ENCODE results near the gene C2CD2. TPM values are rescaled to one million over a fixed set of nuclear protein-coding genes. Genes with fewer than 3 reads are reported as not detected.
A peak's percentile ranks its signal among the peaks of the same experiment; 100 is the strongest.

The C2CD2 gene
- total and polyA plus RNA-seq, 5 donors from 2014 or later, result 1.7 to 15.3 (median 2.1) TPM

- Histone ChIP-seq H3K4me3 (ENCODE audit: low read depth, low read length) (no peak overlapping the region), H3K9me3 (ENCODE audit: control insufficient read depth in 2 of 2, low read length in 2 of 2) (no peaks in the 10 kb centered on the region), H3K27ac (ENCODE audit: insufficient read depth, low read length, poor library complexity, severe bottlenecking) (no peak overlapping the region), H3K4me1 (ENCODE audit: control insufficient read depth, insufficient read depth, low read length, poor library complexity, severe bottlenecking) (no peaks in the 10 kb centered on the region), H3K27me3 (ENCODE audit: control insufficient read depth, insufficient read depth, low read length) (no peaks in the 10 kb centered on the region), H3K36me3 (ENCODE audit: control insufficient read depth, insufficient read depth, low read length) (peaks cover 12% of the 10 kb centered on the region)
- DNase-seq, result no peak
- peaks cover 0 to 1% (median 0%) of the 10 kb centered on the region in 7 donors for H3K9me3 Mint-ChIP-seq
- no peak for ATAC-seq (ENCODE audit: low read depth in 2 of 2)
- H3K27ac Mint-ChIP-seq, result peak overlapping the region in 2 of 3 donors; percentile 3 to 72
- H3K36me3 Mint-ChIP-seq, result peaks cover 4% of the 10 kb centered on the region
- no peaks in the 10 kb centered on the region for H3K27me3 Mint-ChIP-seq
- peaks cover 11 to 37% (median 22%) of the 10 kb centered on the region in 4 donors for H3K4me1 Mint-ChIP-seq
- H3K4me3 Mint-ChIP-seq, result no peak overlapping the region
Observed at GRCh38 chr21:41863439-41863740, 90.4 kb downstream of the C2CD2 start.

- Mint-ChIP-seq H3K9me3 (peaks cover 0 to 1% (median 0%) of the 10 kb centered on the region in 7 donors), H3K4me1 (peaks cover 11 to 30% (median 19%) of the 10 kb centered on the region in 4 donors), H3K36me3 (peaks cover 9% of the 10 kb centered on the region), H3K27me3 (no peaks in the 10 kb centered on the region), H3K4me3 (no peak overlapping the region), H3K27ac (peak overlapping the region in 1 of 3 donors; percentile 23)
- H3K27ac ChIP-seq (ENCODE audit: insufficient read depth, low read length, poor library complexity, severe bottlenecking), result no peak overlapping the region
- H3K27me3 ChIP-seq (ENCODE audit: control insufficient read depth, insufficient read depth, low read length), result no peaks in the 10 kb centered on the region
- H3K4me1 ChIP-seq (ENCODE audit: control insufficient read depth, insufficient read depth, low read length, poor library complexity, severe bottlenecking), result no peaks in the 10 kb centered on the region
- DNase-seq (no peak), ATAC-seq (ENCODE audit: low read depth in 2 of 2) (no peak)
- H3K36me3 ChIP-seq (ENCODE audit: control insufficient read depth, insufficient read depth, low read length), result peaks cover 15% of the 10 kb centered on the region
- no peaks in the 10 kb centered on the region for H3K9me3 ChIP-seq (ENCODE audit: control insufficient read depth in 2 of 2, low read length in 2 of 2)
- no peak overlapping the region for H3K4me3 ChIP-seq (ENCODE audit: low read depth, low read length)
Observed at GRCh38 chr21:41861987-41862386, 91.8 kb downstream of the C2CD2 start.

- Histone ChIP-seq H3K4me3 (ENCODE audit: low read depth, low read length) (no peak overlapping the region), H3K27me3 (ENCODE audit: control insufficient read depth, insufficient read depth, low read length) (no peaks in the 10 kb centered on the region), H3K9me3 (ENCODE audit: control insufficient read depth in 2 of 2, low read length in 2 of 2) (no peaks in the 10 kb centered on the region), H3K36me3 (ENCODE audit: control insufficient read depth, insufficient read depth, low read length) (peaks cover 23% of the 10 kb centered on the region), H3K4me1 (ENCODE audit: control insufficient read depth, insufficient read depth, low read length, poor library complexity, severe bottlenecking) (no peaks in the 10 kb centered on the region), H3K27ac (ENCODE audit: insufficient read depth, low read length, poor library complexity, severe bottlenecking) (no peak overlapping the region)
- no peak for ATAC-seq (ENCODE audit: low read depth in 2 of 2)
- Mint-ChIP-seq H3K36me3 (peaks cover 15% of the 10 kb centered on the region), H3K27ac (peak overlapping the region in 2 of 3 donors; percentile 23 to 37), H3K9me3 (peaks cover 0 to 1% (median 0%) of the 10 kb centered on the region in 7 donors), H3K27me3 (no peaks in the 10 kb centered on the region), H3K4me1 (peaks cover 11 to 28% (median 20%) of the 10 kb centered on the region in 4 donors), H3K4me3 (no peak overlapping the region)
- DNase-seq, result no peak
Observed at GRCh38 chr21:41861255-41861654, 92.6 kb downstream of the C2CD2 start.

- Mint-ChIP-seq H3K27ac (peak overlapping the region in 1 of 3 donors; percentile 69), H3K4me1 (peaks cover 5 to 14% (median 8%) of the 10 kb centered on the region in 4 donors), H3K9me3 (no peaks in the 10 kb centered on the region), H3K36me3 (peaks cover 19% of the 10 kb centered on the region), H3K4me3 (no peak overlapping the region), H3K27me3 (no peaks in the 10 kb centered on the region)
- no peaks in the 10 kb centered on the region for H3K4me1 ChIP-seq (ENCODE audit: control insufficient read depth, insufficient read depth, low read length, poor library complexity, severe bottlenecking)
- no peak for DNase-seq
- no peak overlapping the region for H3K4me3 ChIP-seq (ENCODE audit: low read depth, low read length)
- H3K36me3 ChIP-seq (ENCODE audit: control insufficient read depth, insufficient read depth, low read length), result peaks cover 35% of the 10 kb centered on the region
- no peaks in the 10 kb centered on the region for H3K27me3 ChIP-seq (ENCODE audit: control insufficient read depth, insufficient read depth, low read length)
- H3K9me3 ChIP-seq (ENCODE audit: control insufficient read depth in 2 of 2, low read length in 2 of 2), result no peaks in the 10 kb centered on the region
- ATAC-seq (ENCODE audit: low read depth in 2 of 2), result no peak
- H3K27ac ChIP-seq (ENCODE audit: insufficient read depth, low read length, poor library complexity, severe bottlenecking), result no peak overlapping the region
Observed at GRCh38 chr21:41859297-41859980, 94.4 kb downstream of the C2CD2 start.

- no peak for DNase-seq
- Mint-ChIP-seq H3K27me3 (no peaks in the 10 kb centered on the region), H3K27ac (no peak overlapping the region), H3K4me3 (no peak overlapping the region), H3K9me3 (no peaks in the 10 kb centered on the region), H3K36me3 (peaks cover 27% of the 10 kb centered on the region), H3K4me1 (peaks cover 5 to 13% (median 7%) of the 10 kb centered on the region in 4 donors)
- H3K27ac ChIP-seq (ENCODE audit: insufficient read depth, low read length, poor library complexity, severe bottlenecking), result no peak overlapping the region
- ATAC-seq (ENCODE audit: low read depth in 2 of 2), result no peak
- H3K4me1 ChIP-seq (ENCODE audit: control insufficient read depth, insufficient read depth, low read length, poor library complexity, severe bottlenecking), result no peaks in the 10 kb centered on the region
- no peaks in the 10 kb centered on the region for H3K9me3 ChIP-seq (ENCODE audit: control insufficient read depth in 2 of 2, low read length in 2 of 2)
- no peaks in the 10 kb centered on the region for H3K27me3 ChIP-seq (ENCODE audit: control insufficient read depth, insufficient read depth, low read length)
- H3K36me3 ChIP-seq (ENCODE audit: control insufficient read depth, insufficient read depth, low read length), result peaks cover 43% of the 10 kb centered on the region
- no peak overlapping the region for H3K4me3 ChIP-seq (ENCODE audit: low read depth, low read length)
Observed at GRCh38 chr21:41858466-41859296, 95.1 kb downstream of the C2CD2 start.

GRCh38 chr21:41857771-41858300 lies 96.0 kb downstream of the C2CD2 start:
- Mint-ChIP-seq H3K4me1 (peaks cover 0 to 8% (median 3%) of the 10 kb centered on the region in 4 donors), H3K9me3 (no peaks in the 10 kb centered on the region), H3K4me3 (no peak overlapping the region), H3K27ac (no peak overlapping the region), H3K36me3 (peaks cover 27% of the 10 kb centered on the region), H3K27me3 (no peaks in the 10 kb centered on the region)
- no peaks in the 10 kb centered on the region for H3K9me3 ChIP-seq (ENCODE audit: control insufficient read depth in 2 of 2, low read length in 2 of 2)
- H3K4me3 ChIP-seq (ENCODE audit: low read depth, low read length), result no peak overlapping the region
- ATAC-seq (ENCODE audit: low read depth in 2 of 2) (no peak), DNase-seq (no peak)
- no peaks in the 10 kb centered on the region for H3K27me3 ChIP-seq (ENCODE audit: control insufficient read depth, insufficient read depth, low read length)
- H3K36me3 ChIP-seq (ENCODE audit: control insufficient read depth, insufficient read depth, low read length), result peaks cover 49% of the 10 kb centered on the region
- no peaks in the 10 kb centered on the region for H3K4me1 ChIP-seq (ENCODE audit: control insufficient read depth, insufficient read depth, low read length, poor library complexity, severe bottlenecking)
- no peak overlapping the region for H3K27ac ChIP-seq (ENCODE audit: insufficient read depth, low read length, poor library complexity, severe bottlenecking)

- H3K27me3 ChIP-seq (ENCODE audit: control insufficient read depth, insufficient read depth, low read length), result no peaks in the 10 kb centered on the region
- H3K27ac ChIP-seq (ENCODE audit: insufficient read depth, low read length, poor library complexity, severe bottlenecking), result no peak overlapping the region
- DNase-seq (no peak), ATAC-seq (ENCODE audit: low read depth in 2 of 2) (no peak)
- no peak overlapping the region for H3K4me3 ChIP-seq (ENCODE audit: low read depth, low read length)
- peaks cover 56% of the 10 kb centered on the region for H3K36me3 ChIP-seq (ENCODE audit: control insufficient read depth, insufficient read depth, low read length)
- Mint-ChIP-seq H3K9me3 (no peaks in the 10 kb centered on the region), H3K27me3 (no peaks in the 10 kb centered on the region), H3K4me1 (peaks cover 0 to 6% (median 3%) of the 10 kb centered on the region in 4 donors), H3K4me3 (no peak overlapping the region), H3K36me3 (peaks cover 27% of the 10 kb centered on the region), H3K27ac (peak overlapping the region in 2 of 3 donors; percentile 18 to 51)
- H3K4me1 ChIP-seq (ENCODE audit: control insufficient read depth, insufficient read depth, low read length, poor library complexity, severe bottlenecking), result no peaks in the 10 kb centered on the region
- no peaks in the 10 kb centered on the region for H3K9me3 ChIP-seq (ENCODE audit: control insufficient read depth in 2 of 2, low read length in 2 of 2)
Observed at GRCh38 chr21:41856572-41856971, 97.2 kb downstream of the C2CD2 start.
